SHP77 (cell line): Measurements from ENCODE around the gene MYH10.

Source experiments
- DNase-seq, 2 experiments: peaks; one replicate each; lab custom pipeline; 2025; lab: John Stamatoyannopoulos, UW

The MYH10 gene

DNA sequence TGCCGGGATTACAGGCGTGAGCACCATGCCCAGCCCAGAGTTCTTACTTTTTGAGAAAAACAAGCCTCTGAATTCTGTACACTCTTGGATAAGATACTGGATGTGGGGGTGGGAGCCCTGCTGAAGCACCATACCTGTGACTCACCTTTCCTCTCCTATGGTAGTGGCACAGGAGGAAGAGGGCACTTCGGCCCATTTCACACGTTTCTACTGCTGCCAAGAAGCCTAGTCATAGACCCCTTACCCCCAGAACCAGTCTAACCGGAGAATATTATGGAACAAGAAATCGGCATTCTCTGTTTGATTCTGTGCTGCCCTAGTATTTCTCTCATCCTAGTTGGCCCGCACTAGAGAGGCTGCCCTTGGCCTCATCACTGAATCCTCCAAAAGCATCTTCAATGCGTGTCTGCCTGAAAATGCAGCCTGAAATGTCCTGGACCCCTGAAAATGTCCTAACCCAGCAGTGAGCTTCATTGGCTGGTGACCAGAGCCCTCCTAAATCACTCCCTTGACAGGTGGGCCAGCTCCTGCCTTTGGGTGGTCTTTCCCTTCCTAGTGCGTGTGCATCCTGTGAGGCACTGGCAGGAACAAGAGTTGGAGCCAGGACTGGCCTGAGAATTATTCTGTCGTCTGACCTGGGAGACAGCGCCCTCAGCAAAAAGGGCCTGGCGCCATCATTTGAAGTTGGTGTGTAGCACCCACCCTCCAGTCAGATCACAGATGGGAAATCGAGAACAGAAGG is 156.9 kb downstream of the MYH10 start:
- no peak for DNase-seq

DNA sequence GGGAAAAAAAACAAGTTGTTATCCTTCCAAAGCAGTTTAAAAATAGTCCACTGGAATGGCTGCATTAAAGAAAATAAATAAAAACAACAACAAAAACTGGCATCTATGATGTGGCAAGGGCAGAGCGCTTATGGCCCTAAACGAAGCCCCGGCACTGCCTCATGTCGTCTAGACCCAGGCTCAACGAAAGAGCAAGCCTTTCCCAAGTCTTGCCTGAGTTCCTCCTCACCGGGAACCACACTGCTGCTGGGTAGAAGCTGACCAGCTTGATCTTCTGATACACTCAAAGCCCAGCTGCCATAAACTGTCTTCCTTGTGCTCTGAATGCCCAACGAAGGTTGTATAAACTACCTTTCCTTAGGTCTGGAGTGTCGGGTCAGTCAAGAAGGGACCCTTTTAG is 157.9 kb downstream of the MYH10 start:
- no peak for DNase-seq

DNA sequence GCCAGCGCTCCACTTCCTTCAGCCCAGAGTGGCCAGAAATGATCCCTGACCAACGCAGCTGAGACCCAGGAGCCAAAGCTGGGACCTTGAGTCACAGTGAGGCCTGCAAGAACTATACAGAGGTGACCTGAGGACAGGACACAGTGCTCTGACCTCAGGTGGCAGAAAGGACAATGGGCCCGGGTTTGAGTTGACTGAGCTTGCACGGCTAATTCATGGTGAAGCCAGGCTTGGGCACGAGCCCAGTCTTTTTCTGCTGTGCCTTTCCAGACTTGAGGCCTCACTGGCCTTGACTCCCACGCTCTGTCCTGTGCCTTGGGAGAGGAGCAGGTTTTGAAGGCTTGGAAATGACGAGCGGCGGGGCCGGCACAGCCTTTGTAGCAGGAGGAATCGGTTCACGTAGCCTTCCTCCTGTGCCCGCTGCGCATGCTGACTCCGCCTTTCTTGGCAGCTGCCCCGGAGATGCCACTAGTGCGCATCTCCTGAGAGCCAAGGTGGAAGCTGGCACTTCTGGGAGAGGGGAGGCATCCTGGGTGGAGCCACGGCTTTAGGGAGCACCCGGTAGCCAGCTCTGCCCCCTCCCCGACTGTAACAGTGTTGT is 160.0 kb downstream of the MYH10 start:
- peak; percentile 22 to 37 for DNase-seq

DNA sequence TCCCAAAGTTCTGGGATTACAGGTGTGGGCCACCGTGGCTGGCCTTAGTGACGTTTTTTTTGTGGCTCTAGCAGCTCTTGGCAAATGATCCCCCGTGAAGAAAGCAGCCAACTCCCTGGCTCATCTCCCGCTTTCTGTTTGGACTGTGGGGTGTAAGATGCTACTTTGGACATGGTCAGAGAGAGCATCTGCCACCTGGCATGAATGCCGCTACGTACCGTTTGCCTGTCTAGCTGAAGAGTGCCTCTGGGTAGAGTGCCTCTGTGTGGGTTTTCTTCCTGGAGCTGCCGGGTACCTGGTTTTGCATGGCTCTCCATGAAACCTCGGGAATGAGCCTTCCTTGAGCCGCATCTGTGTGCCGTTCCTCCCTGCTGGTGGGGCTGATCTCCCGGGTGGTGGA is 160.6 kb downstream of the MYH10 start:
- DNase-seq = peak in 1 of 2 experiments; percentile 45

DNA sequence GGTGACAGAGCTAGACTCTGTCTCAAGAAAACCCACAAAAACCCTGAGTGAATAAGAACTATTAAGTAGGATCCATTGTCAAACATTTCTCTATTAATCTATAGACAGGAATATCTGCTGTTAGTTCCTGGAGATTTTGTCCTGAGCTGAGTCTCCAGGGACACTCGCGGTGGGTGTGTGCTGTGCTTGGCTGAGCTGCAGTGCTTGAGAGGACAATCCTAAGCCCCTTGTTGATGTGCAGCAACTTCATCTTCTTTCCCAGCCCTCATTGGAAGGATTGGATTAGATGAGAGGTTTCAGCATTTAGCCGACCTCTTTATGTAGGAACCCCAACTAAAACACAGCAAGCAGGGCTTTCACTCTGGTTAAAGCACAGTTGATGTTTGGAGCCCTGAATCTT is 161.5 kb downstream of the MYH10 start:
- no peak for DNase-seq

DNA sequence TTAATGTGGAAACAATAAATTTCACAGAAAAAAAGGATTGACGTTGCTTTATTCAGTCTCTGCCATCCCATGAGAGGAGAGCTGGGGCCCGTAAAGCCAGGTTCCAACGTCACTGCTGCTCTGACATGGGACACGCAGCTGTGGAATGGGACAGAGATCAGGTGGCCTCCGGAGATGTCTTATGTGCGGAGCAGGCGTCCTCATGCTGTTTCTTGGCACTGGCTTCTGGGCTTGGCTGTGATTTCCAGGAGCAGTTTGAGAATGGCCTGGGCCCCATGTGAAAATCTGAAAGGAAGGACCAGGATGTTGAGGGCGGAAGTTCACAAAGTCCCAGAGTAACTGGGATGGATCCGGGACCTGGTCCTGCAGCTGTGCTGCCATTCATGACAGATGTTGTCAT is 162.4 kb downstream of the MYH10 start:
- no peak for DNase-seq

DNA sequence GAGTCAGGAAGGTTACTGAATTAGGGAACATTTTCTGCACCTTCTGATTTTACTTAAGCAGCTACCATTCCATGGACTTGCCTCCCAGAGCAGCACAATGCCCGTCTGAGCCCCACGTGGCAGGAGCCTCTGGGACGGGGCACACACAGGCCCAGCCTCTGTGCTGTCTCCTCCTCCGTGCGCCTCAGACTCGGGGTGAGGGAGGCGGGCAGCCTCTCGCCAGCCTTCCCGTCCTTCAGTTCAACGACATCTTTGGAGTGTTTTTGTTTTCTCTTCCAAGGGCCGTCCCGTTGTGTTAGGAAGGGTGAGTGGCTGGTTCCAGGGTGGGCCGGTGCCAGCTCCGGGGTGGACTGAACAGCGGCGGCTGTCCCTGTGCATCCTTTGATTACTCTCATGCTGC is 163.0 kb downstream of the MYH10 start:
- DNase-seq = no peak

DNA sequence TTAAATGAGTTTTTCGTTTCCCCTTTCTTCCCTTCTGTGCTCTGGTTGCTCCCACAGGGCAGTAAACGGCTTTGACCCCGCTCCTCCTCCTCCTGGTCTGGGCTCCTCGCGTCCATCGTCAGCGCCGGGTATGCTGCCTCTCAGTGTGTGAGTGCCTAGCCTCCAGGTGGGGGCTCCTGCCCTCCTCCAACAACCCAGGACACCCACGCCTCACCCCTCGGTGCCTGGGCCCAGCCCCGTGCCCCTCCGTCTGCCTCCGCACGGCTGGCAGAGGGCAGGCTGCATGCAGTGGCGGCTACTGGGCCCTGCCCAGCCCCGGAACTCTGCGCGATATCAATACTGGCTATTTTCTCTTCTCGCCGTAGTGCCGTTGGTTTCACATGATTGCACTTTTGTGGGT is 163.7 kb downstream of the MYH10 start:
- no peak for DNase-seq

DNA sequence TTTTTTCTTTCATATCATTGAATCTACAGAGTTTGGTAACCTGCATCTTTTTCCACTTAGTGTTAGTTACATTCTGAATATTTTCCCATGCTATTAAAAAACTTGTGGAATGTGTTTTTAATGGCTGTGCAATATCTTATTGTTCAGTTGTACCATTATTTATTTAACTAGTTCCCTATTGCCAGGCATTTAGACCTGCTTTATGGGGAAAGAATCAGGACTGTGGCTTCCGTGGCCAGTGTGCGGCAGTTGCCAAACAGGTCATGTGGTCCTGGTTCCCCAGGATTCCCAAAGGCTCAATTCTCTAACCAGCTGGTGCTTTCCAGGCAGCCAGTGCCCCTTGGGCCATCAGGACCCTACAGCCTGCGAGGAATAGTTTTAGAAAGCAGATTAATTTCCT is 164.1 kb downstream of the MYH10 start:
- DNase-seq = no peak

DNA sequence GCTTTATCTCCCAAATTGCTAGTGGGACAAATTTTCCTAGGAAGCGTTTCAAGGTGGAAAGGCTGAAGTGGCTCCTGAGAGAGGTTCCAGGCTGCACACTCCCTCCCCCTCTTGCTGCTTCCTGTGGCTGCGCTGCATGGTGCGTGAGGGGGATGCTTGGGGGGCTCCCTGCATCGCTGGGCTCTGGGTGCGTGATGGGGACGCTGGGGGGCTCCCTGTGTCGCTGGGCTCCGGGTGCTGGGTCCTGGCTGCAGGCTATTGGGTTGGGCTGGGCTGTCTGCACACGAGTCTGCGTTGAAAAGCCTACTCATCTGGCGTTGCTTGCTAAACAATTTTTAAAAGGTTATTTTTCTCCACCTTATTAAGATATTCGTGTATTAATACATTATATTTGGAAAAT is 164.8 kb downstream of the MYH10 start:
- no peak for DNase-seq

DNA sequence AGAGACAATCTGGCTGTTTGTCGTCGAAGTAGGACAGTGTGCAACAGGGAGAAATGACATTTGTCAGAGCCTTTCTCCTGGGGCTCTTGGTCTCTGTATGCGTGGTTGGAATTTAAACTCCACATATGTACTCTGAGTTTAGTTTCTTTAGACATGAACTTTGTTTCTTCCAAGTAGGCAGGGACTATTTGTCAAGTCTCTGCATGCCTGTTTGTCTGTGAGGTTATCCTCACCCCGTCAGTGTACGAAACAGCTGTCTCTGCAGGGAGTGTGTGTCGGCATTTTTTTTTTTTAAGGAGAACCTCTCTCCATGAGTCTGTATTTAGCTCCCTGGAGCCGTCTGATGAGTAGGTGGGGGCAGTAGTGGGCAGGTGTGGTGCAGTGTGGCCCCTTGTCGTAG is 165.2 kb downstream of the MYH10 start:
- no peak for DNase-seq

DNA sequence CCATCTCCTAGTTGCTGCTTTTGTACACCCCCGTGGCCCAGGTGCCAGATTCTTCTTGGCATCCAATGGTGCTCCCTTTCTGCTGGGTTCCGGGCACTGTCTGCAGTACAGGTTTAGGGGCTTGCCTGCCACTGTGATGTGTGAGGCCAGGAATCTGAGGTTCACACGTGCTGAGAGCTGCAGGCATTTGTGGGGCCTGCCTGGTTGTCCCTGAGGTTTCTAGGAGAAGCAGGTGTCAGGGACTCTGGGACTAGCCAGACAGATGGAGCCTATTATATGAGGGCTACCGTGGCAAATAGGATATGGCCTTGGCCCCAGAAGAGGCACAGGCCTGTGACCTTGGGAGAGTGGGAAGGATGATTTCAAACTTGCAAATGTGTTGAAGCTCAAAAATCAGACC is 165.6 kb downstream of the MYH10 start:
- no peak for DNase-seq

DNA sequence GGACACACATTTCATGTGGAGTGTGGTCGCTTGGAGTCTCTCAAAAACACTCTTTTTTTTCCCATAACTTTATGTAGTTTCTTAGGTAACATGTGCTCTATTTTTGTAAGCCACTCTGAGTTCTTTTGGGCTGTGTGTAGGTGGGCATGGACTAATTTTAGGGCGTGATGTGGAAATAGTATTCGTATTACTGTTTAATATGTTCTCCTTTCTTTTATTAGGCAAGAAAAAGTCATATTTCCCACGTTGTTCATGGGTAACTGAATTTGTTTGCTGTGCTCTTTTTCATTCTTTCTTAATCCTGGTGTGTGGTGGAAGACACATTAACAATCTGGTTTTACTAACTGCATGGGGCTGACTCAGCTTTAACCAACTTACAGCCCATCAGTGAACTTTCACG is 167.4 kb downstream of the MYH10 start:
- no peak for DNase-seq

DNA sequence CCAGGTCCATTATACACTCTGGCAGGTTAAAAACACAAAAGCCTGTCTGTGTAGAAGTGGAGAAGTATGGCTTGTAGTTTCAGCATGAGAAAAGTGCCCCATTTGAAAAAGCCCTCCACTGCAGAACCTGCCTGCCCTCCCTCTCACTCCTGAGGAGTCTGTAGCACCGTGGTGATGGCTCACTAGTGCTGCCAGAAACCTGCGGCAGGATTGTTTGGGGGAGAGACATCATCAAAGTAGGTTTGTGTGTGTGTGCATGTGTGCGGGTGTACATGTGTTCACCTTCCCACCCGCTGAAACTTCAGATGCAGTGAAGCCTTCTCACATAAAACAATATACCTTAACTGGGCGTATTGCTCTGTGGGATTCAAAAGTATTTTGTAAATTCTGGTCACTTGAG is 168.0 kb downstream of the MYH10 start:
- no peak for DNase-seq

DNA sequence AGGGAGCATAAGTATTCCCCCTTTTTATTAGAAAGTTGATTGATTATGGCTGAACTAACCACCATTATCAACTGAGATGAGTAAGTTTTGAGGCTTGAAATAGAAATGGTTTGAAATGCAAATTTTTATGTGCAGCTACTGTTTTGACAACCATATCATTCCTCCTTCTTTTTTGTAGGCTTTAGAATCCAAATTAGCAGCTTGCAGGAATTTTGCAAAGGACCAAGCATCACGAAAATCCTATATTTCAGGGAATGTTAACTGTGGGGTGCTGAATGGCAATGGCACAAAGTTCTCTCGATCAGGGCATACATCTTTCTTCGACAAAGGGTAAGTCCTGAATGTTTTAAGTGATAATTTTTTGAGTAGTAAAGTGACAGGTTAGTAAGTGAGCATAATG is 170.7 kb downstream of the MYH10 start:
- no peak for DNase-seq

DNA sequence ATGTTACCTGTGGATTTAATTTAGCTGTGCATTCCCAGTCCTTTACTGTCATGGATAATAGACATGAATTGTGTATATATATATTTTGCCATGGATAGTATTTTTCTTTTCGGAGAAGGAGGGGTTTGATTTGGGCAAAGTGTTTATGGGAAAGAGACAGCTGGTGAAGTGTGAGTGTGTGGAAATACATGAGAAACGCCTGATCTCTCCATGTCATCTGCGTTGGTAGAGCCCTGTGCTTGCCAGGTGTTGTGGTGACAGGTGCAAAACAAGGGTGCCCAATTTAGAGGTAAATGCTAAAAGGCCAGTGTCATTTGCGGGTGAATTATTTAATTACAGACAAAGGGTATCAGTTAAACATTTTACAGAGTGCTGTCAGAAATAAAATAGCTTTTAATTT is 171.4 kb downstream of the MYH10 start:
- peak in 1 of 2 experiments; percentile 32 for DNase-seq

DNA sequence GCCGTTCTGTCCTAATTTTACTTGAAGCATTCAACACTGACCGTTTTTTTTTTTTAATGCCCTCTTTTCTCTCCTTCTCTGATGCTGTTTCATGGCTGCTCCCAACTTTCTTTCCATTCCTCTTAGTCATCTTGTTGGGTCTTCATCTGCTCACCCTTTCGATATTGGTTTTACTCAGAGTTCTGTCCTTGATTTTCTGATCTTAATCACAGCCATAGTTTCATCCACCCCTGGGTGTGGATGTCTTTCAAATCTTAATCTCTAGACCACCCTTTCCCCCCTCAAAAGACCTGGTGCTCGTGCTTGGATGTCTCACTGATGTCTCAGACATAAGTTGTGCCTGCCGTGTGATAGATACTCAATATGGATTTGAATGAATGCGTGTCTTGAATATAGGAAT is 172.4 kb downstream of the MYH10 start:
- DNase-seq = no peak

DNA sequence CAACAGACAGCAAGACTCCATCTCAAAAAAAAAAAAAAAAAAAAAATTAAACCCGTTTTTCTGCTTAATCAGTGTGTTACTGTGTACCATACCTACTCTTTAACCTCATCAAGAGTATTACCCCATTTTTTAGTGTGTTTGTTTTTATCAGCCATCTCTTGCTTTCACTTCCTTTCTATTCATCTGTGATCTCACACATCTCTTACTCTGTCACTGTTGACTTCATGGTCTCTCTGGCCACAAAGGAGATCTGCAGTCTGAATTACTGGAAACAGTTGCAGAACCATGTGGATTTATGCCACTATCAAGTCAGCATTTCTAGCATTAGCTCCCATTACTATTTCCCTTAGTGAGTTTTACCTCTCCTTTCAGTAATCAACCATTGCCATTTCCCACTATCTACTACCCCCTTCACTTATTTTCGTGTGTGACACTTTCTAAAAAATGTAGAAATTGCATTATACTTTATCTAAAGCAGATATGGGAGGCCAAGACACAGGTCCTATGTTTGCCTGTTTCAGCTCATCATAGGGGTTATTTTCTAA is 174.8 kb downstream of the MYH10 start:
- no peak for DNase-seq

DNA sequence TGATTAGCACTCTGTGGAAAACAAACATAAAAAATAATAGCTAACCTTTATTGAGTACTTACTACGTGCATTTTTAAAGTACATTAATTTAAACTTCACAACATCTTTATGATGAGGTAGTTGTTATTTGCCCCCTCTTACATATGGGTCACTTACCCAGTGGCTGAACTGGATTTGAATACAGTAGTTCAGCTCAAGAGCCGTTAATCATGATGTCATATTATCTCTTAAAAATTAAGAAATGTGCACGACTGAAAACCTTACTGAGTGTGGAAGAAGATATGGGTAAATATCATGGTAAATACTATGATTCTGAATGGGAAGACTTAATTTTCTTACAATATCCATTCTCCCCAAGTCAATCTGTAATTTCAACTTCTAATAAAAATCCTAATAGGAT is 177.2 kb downstream of the MYH10 start:
- no peak for DNase-seq

DNA sequence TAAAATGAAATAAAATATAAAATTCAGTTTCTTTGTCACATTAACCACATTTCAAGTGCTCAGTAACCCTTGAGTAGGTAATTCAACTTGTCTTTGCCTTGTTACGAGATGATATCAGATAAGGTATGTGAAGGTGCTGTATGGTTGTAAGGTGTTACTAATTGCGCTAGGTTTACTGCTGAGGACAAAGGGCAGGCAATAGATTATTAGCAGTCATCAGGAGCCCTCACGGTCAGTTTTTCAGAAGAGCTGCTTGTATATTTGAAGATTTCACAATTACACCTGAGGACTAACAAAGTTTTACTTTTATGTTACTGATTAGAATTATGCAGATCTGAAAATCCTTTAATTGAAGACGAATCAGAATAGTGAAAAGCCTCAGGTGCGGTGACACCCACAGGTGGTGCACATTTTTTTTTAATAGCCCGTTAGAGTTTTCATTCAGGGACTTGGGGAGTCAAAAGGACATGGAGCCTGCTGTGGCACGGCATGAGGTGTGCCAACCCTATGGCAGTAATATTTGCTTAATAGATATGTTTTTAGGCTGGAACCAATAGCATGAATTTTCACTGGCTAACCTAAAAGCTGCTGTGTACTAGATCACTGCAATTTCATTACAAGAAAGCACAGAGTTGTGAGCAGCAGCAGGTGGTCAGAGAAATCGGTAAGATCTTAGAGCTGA is 178.5 kb downstream of the MYH10 start:
- no peak for DNase-seq

DNA sequence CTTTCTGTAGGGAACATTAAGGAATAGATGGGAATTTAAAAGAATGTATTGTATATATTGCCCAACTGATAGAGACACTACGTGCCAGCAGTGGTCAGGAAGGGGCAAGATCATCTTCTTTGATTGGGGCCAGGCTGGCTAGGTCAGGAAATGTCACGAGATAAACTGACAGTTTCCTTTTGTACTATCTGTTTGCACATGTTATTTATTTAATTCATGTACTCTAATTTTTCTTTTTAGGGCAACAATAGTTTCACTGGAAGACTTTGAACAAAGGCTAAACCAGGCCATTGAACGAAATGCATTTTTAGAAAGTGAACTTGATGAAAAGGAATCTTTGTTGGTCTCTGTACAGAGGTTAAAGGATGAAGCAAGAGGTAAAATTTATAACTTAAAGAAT is 182.2 kb downstream of the MYH10 start:
- DNase-seq = no peak

DNA sequence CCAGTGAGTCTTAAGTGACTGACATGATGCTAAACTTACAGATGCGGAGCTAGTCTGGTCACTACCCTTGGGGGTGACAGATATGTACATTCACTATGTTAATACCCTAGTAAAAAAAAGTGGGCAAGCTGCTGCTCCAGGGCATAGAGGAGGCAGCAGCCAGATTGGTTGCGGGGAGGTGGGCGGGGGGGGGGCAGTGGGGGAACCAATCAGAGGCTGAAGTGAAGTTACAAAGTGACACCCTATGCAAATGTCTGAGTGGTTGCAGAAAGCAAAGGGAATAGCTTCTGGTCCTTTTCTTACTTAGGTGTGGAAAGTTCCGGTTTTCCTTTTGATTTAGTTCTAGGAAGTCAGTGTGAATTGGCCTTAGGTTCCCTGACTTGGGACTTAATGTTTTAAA is 182.7 kb downstream of the MYH10 start:
- no peak for DNase-seq

DNA sequence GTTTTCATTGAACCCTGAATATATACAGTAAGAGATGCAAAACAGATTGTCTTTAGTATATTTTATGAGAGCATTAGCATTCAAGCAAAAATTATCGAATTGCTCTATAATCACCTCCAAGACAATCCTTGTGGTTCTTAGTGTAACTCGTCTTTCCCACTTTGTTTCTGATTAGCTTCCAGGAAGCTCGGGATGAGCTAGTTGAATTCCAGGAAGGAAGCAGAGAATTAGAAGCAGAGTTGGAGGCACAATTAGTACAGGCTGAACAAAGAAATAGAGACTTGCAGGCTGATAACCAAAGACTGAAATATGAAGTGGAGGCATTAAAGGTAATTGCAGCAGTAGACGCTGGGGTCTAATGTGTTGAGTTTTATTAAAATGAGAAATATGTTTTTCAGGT is 185.0 kb downstream of the MYH10 start:
- no peak for DNase-seq
